ENCODE results near the gene PMEL.
A peak's percentile ranks its signal among the peaks of the same experiment; 100 is the strongest.
"Not testable (repeated sequence)": the region's sequence is repeated elsewhere in the genome, so short reads cannot be mapped to it uniquely, and the experiment has no call there.

Gene PMEL

GRCh38 chr12:55983232-55983842, 17.5 kb upstream of the PMEL start:
- DNase-seq (ENCODE audit: low spot score): no peak

GRCh38 chr12:55982319-55982936, 16.6 kb upstream of the PMEL start:
- DNase-seq (ENCODE audit: low spot score): no peak

GRCh38 chr12:55981882-55982281, 16.0 kb upstream of the PMEL start:
- DNase-seq (ENCODE audit: low spot score): not testable (repeated sequence)

- DNase-seq (ENCODE audit: low spot score): no peak
These were observed 13.2 kb upstream of the PMEL start for GRCh38 chr12:55979069-55979468.

- DNase-seq (ENCODE audit: low spot score): no peak
These were observed 12.6 kb upstream of the PMEL start for GRCh38 chr12:55978393-55978792.

GRCh38 chr12:55974308-55974730, 8.5 kb upstream of the PMEL start:
- no peak for DNase-seq (ENCODE audit: low spot score)

- DNase-seq (ENCODE audit: low spot score): peak; percentile 100
These were observed 7.9 kb upstream of the PMEL start, which contains the start of gene RAB5B for GRCh38 chr12:55973599-55974307. RAB5B (plus strand) TSS chr12:55974078; CDS start chr12:55986961, 12,883 bp downstream.

- no peak for DNase-seq (ENCODE audit: low spot score)
These were observed 7.2 kb upstream of the PMEL start for GRCh38 chr12:55972911-55973598.

GRCh38 chr12:55972456-55972855, 6.6 kb upstream of the PMEL start:
- DNase-seq (ENCODE audit: low spot score): no peak

- DNase-seq (ENCODE audit: low spot score): no peak
These were observed 6.2 kb upstream of the PMEL start for GRCh38 chr12:55972042-55972441.

- DNase-seq (ENCODE audit: low spot score): no peak
These were observed 4.9 kb upstream of the PMEL start for GRCh38 chr12:55970775-55971174.

- DNase-seq (ENCODE audit: low spot score): no peak
These were observed 3.5 kb upstream of the PMEL start for GRCh38 chr12:55969356-55969755.

- peak; percentile 72 for DNase-seq (ENCODE audit: low spot score)
These were observed 803 bp upstream of the PMEL start, which contains the start of gene CDK2 for GRCh38 chr12:55966408-55967281. CDK2 (plus strand) TSS chr12:55966830; CDS start chr12:55967009, 179 bp downstream.

GRCh38 chr12:55965240-55965639, 602 bp downstream of the PMEL start:
- DNase-seq (ENCODE audit: low spot score): no peak

GRCh38 chr12:55963760-55964159, 2.1 kb downstream of the PMEL start:
- DNase-seq (ENCODE audit: low spot score): no peak

GRCh38 chr12:55957106-55957859, 8.6 kb downstream of the PMEL start:
- no peak for DNase-seq (ENCODE audit: low spot score)

- no peak for DNase-seq (ENCODE audit: low spot score)
These were observed 9.9 kb downstream of the PMEL start for GRCh38 chr12:55955800-55956508.

GRCh38 chr12:55955344-55955743, 10.5 kb downstream of the PMEL start:
- DNase-seq (ENCODE audit: low spot score): no peak

- DNase-seq (ENCODE audit: low spot score): no peak
These were observed 19.3 kb downstream of the PMEL start for GRCh38 chr12:55946553-55946952.

GRCh38 chr12:55942577-55943136, 23.2 kb downstream of the PMEL start:
- DNase-seq (ENCODE audit: low spot score): no peak

Measured in kidney capillary endothelial cell (primary cell).